HEK293T (cell line): ENCODE results near the gene TRAPPC2.

Source experiments
- LEF1 ChIP-seq: fragments of 450-650 bp; IDR thresholded peaks from 2 replicates; pipeline ENCODE4 v1.6.1; 2017; ENCODE audit warnings: mild to moderate bottlenecking, borderline replicate concordance
- NFRKB ChIP-seq: fragments of 450-650 bp; IDR thresholded peaks from 2 replicates; pipeline ENCODE4 v1.6.1; 2016; ENCODE audit warnings: mild to moderate bottlenecking, moderate library complexity

- TF ChIP-seq NFRKB (no peak), LEF1 (no peak)
Observed at GRCh38 chrX:13717700-13718472, 16.5 kb downstream of the TRAPPC2 start.
